Anterior cingulate cortex (tissue), 58 donors: ENCODE measurements around the gene GOLGA6D.
"Not testable (repeated sequence)": the region's sequence is repeated elsewhere in the genome, so short reads cannot be mapped to it uniquely, and the experiment has no call there.

ENCODE experiments used
- DNase-seq, 58 donors: peaks; one replicate each; lab custom pipeline; 2025; lab: John Stamatoyannopoulos, UW

The GOLGA6D gene

DNA sequence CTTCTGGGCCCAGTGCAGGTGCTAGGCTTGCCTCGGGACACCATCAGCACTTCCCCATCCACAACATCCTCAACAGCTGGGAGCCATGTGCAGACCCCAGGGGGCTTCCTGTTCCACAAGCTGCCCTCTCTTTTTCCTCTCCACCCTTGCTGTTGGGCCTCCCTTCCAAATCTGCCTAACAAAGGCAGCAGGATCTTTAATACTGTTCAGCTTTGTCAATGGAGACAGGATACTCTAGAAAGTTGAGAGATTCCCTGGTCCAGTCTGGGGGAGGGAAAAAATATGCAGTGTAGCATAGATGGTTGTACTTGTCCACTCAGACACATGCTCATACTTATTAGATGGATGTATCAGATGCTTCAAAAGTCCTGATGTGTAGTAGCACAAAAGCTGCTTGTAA lies 4.1 kb upstream of the GOLGA6D start:
- DNase-seq: not testable (repeated sequence)

DNA sequence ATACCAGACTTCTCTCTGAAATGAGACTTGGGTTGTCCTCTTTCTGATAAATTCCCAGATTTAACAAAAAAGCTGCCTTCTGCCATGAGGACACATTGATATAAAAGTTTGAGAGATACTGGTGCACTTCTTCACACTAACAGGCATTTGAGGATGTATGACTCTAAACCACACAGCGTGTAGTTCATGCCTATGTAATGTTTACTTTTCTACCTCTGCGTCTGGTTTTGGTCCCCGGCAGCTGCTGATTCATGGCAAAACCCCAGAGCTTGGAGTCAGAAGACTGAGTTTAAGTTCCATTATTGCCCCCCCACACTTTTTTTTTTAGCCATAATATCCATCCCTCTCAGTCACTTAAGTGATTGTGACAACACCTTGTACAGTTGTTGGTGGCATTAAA lies 1.5 kb downstream of the GOLGA6D start:
- not testable (repeated sequence) for DNase-seq

DNA sequence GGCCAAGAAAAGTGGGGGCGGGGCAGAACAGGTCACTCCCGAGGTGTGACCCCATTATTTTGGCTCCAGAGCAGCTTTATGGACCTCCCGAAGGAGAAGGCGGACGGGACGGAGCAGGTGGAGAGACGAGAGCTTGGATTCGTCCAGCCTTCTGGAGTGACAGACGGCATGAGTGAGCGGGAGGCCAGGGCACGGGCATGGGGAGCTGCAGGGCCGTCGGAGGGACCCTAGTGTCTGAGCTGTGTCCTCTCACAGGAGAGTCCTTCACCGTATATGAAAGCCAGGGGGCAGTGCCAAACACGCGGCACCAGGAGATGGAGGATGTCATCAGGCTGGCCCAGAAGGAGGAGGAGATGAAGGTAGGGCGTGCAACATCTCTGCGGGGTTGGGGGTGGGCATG lies 11.0 kb downstream of the GOLGA6D start:
- not testable (repeated sequence) for DNase-seq

DNA sequence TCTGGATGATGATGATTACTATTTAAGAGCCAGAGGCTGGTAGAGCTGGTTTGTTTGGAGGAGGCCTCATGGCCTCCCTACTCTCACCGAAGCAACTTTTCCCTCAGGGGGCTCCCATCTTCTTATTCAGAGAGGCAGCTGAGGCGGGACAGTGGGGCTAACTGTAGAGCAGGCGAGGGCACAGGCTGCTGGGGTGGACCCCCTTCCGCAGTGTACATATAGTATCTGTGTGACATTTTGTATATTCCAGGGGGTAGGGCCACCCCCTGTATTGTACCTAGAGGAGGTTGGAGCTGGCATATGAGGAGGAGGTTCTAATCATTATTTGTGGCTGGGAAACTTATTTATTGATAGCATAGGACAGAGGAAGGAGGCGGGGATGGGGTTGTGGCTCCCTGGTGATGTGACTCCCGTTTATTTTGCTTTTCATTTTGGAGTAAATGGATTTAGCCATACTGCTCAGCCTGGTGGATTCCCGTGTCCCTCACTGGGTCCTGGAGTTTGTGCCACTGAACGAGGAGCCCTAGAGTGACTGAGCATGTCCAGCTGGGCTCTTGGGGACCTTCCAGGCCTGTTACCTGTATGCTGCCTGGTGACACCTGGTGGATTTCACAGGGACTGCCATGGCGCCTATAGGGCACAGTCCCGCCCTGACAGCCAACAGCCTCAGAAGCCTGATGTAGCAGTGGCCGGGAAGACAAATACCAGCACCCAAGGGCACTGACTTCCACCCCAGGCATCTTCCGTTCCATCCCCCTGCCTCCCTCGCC lies 16.1 kb downstream of the GOLGA6D start:
- not testable (repeated sequence) for DNase-seq

DNA sequence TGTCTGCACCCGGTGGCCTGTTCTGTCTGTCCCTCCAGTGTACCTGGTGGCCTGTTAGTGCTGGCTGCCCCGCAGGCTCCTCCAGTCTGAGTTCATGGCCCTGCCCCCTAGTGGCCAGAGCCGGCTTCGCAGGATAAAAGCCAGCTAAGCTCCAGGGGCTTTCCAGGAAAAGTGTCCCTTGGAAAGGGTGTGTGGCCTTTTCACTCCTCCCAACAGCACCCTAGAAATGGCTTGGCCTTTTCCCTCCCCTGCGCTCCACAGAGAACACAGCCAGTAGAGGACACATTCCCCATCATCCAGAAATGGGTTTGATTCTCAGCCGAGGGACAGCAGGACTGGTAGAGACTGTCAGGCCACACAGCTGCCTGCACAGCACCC lies 16.7 kb downstream of the GOLGA6D start:
- not testable (repeated sequence) for DNase-seq

DNA sequence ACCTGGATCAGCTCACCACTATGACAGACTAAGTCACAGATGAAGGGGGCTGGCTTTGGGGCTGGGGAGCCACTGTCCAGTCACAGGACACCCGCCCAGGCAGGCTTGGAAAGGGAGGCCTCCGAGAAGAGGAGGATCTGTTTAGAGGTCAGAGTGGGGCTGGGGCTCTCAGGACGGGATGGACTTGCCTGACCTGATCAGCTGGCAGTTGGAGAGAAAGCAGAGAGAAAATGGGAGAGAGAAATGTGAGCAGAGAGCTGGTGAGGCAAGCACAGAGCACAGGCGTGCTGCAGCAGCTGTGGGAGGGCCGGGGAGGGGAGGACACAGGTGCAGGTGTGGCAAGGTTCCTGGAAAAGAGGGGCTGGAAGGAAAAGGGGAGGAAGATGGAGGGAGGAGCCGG lies 17.4 kb downstream of the GOLGA6D start:
- not testable (repeated sequence) for DNase-seq

DNA sequence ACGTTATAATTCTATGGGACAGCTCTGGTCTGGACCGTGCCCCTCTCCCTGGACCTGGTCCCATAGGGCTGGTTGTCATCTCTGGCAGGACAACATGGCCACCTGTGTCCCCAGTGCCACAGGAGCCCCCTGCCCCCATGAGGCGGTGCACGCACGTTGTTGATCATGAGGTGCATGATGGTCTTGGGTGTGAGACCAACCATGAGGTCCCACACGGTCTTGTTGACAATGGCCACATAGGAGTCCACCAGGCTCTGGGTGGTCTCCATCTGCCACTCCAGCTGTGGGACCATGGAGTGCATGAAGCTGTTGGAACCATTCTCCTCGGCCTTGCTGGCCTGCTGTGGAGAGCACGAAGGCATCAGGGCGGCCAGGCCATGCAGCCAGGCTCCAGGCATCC lies 19.7 kb downstream of the GOLGA6D start:
- DNase-seq: no peak

DNA sequence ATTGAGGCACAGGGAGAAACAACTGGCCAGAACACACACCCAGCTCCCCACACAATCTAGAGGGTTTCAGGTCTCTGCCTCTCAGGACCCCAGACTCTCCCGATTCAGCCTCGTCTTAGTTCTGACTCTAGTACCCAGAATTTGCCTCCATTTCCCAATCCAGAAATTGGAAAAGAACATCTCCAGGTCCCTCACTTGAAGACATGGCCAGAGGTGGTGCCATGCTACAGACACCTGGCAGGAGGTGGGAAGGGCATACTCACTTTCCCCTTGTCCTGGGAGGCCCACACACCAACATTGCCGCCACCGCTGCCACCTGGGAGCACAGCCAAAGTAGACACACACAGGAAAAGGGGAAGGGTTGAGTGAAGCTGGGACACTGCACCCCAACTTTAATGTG lies 20.1 kb downstream of the GOLGA6D start:
- DNase-seq: not testable (repeated sequence)

DNA sequence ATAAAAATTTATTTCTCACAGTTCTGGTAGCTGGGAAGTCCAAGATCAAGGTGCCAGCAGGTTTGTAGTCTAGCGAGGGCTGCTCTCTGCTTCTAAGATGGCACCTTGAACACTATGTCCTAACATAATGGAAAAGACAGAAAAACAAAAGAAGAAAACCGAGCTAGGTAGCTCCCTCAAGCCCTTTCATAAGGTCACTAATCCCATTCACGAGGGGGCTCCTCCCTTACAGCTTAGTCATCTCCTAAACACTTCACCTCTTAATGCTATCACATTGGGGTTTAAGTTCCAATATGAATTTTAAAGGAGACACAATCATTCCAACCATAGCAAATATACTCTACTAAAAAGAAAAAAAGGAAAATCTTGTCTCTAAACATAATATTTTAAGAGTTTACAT lies 23.6 kb downstream of the GOLGA6D start:
- DNase-seq: no peak

DNA sequence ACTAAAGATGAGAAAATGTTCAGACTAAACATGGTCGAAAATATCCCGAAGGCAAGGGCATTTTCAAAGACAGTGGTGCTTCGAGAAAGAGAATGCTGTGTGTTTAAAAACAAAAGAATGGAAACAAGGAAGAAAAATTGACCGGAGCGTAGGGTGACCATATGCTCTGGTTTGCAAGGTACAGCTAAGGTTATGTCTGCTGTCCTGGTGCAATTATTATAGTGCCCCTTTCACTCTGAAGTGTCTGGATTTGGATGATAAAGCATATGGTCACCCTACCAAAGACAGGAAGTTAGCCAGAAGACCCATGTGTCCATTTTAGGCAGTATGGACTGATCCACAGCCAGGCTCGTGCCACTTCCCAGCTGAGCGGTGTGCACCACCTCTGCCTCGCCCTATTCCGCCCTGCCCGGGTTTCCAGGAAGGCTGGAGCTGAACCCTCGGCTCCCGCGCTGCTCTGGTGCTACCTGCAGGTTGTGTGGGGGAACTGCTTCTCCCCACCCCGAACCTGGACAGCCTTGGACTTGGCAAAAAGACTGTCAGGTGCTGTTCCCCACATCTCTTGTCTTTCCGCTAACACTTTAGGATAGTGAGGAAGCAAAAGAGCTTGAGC lies 25.2 kb downstream of the GOLGA6D start:
- DNase-seq: peak in 1 of 58 donors; percentile 9

DNA sequence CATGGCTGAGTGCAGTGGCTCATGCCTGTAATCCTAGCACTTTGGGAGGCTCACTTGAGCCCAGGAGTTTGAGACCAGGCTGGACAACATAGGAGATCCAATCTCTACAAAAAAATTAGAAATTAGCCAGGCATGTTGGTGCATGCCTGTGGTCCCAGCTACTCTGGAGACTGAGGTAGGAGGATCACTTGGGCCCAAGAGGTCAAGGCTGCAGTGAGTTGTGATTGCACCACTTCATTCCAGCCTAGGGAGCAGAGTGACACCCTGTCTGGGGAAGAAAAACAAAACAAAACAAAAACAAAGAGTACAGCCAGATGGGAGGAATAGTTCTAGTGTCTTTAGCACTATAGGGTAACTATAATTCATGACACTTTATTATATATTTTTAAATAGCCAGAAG lies 27.1 kb downstream of the GOLGA6D start:
- DNase-seq: no peak

DNA sequence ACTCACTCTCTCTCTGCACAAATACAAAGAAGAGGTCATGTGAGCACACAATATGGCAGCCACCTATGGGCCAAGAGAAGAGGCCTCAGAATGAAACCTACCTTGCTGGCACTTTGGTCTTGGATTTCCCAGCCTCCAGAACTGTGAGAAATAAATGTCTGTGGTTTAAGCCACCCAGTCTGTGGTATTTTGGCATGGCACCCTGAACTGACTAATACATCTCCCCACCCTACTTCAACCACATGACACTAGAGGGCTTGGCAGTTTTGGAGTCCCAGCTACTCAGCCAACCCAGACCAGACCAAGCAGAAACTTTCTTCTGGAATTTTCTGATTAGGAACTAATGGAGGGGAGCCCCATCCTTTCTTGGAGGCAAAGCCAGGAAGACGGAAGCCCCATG lies 29.9 kb downstream of the GOLGA6D start:
- not testable (repeated sequence) for DNase-seq

DNA sequence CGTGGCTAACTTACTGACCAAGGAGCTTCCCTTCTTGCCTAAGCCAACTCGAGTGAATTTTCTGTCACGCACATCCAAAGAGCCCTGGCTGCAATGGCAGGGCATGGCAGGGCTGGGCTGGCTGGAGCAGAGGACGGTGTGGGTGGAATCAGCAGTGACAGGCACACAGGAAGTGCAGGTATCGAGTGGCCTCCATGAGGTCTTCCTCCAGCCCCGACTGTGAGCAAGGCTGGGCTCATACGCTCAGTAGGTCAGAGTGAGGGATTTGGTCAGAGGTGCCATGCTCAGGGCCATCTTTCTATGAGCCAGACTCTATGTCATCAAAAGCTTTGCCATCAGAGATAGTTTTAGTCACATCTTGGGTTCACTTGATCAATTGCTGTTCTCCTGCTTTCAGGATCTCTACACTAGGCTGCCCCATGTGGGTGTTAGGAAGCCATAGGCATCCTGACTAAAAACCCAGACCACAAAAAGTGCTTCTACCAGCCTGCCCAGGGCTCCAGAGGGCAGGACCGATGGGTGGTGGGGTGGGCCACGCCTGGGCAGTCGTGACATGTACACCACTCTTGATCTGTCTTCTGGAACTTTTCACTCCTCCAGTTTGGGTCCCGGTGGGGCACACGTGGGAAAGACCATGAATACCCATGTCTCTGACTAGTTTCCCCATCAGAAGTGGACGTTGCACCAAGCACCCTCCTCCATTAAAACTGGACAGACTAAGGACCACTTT lies 30.6 kb downstream of the GOLGA6D start:
- DNase-seq: no peak

DNA sequence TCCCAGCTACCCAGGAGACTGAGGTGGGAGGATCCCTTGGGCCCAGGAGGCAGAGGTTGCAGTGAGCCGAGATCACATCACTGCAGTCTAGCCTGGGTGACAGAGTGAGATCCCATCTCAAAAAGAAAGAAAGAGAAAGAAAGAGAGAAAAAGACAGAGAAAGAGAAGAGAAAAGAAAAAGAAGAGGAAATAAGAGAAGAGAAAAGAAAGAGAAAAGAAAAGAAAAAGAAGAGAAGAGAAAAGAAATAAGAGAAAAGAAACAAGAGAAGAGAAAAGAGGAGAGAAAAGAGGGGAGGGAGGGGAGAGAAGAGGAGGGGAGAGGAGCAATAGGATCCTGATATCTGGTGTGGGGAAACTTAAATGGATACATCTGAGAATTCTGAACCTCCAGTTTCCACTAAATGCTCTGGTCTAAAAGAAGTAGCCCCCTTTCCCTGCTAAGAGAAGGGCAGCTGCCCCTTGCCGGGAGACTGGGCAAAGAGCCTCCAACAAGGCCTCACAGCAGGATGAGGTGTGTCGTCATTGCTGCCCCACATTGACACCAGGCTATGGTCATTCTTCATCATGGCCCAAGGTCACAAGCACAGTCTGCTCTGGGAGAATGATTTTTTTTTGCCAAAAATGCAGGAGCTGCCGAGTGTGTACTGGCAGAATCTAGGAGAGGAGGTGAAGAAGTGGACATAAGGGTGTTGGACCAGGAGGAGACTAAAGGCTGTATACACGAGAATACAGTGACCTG lies 32.1 kb downstream of the GOLGA6D start:
- no peak for DNase-seq

DNA sequence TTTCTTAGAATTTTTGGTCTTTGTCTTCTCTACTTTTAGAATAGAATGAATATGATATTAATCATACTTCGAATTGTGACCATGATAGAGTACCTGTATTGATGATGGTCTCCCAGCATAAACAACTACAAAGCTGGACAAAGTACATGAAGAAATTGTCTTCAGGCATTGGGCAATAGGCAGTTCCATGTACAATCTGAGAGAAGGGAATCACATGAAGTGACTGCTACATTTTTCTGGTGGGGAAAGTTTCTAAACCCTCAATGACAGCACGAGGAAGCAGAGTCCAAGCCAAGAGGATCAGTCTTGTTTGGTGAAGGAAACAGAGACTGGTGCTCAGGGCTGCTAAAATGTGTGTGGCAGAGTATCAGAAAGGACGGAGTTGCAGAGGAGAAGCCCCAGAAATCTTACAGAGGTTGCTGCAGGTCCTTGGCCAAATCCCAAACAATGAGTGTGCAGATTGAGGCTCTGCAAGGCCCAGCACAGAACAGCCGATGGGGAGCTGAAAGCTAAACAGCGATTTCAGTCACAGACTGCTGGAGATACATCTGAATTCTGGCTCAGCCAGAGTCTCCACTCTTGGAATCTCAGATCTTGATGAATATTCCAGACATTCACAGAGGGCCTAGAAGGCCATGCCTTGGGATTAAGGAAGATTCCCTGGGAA lies 36.7 kb downstream of the GOLGA6D start:
- DNase-seq: not testable (repeated sequence)

DNA sequence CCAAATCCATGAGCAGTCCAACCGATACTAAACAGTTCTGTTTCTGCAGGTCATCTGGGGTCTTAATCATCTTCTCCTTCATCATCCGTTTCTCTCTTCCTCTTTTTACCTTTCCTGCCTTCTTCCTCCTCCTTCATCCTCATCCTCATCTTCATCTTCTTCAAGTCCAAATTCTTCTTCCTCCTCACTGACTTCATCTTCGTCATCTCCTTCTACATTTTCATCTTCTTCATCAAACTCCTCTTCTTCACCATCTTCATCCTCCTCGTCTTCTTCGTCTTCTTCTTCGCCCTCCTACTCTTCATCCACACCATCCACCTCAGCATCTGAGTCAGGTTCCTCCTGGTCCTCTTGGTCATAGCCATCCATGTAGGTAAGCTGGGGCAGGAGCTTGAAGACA lies 39.1 kb downstream of the GOLGA6D start:
- no peak for DNase-seq

DNA sequence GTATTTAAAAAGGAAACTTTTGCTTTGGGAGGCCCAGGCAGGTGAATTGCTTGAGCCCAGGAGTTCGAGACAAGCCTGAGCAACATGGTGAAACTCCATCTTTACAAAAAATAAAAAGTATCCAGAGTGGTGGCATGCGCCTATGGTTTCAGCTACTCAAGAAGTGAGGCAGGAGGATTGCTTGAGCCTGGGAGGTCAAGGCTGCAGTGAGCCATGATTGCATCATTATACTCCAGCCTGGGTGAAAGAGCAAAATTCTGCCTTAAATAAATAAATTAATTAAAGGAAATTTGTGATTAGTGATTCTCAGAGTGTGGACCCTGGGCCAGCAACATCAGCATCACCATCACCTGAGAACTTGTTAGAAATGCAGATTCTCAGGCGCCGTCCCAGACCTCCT lies 43.3 kb downstream of the GOLGA6D start:
- no peak for DNase-seq

DNA sequence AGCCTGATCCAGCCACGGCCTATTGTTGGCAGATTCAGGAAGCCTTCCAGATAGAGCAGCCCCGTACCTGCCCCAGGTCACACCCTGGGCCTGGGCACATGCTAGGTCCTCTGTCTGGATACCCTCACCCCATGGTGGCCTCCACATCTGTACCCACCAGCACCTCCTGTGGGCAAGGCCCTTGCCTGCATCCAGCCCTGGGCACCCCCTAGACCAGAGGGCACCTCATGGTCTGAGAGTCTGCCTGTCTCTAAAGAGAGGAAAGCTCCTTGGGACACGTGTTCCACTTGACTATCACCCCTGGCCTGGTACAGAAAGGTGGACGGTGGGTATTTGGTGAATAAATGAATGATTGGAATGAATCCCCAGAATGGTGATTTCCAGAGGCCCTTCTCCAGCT lies 44.4 kb downstream of the GOLGA6D start:
- no peak for DNase-seq

DNA sequence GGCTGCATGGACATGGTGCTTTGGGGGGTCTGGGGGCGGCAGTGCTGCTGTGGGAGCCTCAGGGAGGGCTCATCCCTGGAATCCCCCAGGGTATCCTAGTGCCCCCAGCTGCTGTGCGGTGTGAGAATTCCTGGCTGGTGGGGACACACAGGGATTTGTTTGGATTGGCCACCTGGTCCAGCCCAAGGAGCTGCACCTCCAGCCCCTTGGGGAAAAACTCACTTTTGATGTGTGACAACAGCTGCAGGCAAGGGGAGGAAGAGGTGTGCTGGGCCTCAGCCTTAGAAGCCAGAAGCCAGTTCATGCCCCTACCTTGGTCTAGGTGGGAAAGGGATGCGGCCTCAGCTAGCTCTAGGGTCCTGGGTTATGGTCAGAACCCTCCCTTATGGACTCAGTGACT lies 44.9 kb downstream of the GOLGA6D start:
- no peak for DNase-seq
